ENCODE data around the gene ZFP92.
A peak's percentile ranks its signal among the peaks of the same experiment; 100 is the strongest.
"Not testable (repeated sequence)": the region's sequence is repeated elsewhere in the genome, so short reads cannot be mapped to it uniquely, and the experiment has no call there.

ZFP92 gene

DNA sequence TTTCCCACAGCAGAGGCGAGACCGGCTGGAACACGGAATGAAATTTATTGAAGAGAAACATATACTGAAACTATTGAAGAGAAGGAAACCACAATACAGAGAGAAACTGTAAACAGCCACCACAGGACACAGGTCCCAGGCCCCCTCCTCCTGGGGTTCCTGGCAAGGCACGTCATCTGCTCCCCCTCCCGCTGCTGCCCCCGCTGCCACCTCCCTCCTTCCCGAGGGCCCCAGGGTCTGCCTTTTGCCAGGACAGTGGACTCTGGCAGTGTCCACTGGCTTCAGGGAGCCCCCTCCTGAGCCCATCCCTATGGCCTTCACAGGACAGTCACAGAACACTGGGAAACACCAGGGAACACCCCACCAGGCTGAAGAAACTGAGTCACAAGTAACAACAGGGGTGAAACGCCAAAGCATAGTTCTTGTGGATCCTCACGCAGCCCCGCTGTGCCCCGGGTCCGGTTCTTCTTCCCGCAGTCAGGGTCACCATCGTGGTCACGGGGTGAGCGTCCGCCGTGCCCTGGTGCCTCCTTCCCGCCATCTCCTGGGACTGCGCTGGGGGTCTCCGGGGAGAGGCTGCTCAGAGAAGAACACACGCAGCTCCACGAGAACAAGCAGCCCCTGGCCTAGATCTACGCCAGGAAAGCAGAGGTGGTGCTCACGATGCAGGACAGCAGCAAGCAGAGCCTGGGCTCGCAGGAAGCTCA lies 15.5 kb upstream of the ZFP92 start:
- FAIRE-seq (no peak), DNase-seq (ENCODE audit: insufficient read length, low spot score) (no peak)
- no peak for TF ChIP-seq POLR2A (IDR thresholded peaks at IDR 0.05; ENCODE audit: low read depth, low read length)

GRCh38 chrX:153396320-153397195 lies 14.7 kb upstream of the ZFP92 start:
- FAIRE-seq (no peak), DNase-seq (ENCODE audit: insufficient read length, low spot score) (no peak)
- no peak for TF ChIP-seq POLR2A (IDR thresholded peaks at IDR 0.05; ENCODE audit: low read depth, low read length)

GRCh38 chrX:153397256-153397960 lies 13.9 kb upstream of the ZFP92 start:
- no peak for TF ChIP-seq POLR2A (IDR thresholded peaks at IDR 0.05; ENCODE audit: low read depth, low read length)
- no peak for FAIRE-seq
- no peak for DNase-seq (ENCODE audit: insufficient read length, low spot score)

DNA sequence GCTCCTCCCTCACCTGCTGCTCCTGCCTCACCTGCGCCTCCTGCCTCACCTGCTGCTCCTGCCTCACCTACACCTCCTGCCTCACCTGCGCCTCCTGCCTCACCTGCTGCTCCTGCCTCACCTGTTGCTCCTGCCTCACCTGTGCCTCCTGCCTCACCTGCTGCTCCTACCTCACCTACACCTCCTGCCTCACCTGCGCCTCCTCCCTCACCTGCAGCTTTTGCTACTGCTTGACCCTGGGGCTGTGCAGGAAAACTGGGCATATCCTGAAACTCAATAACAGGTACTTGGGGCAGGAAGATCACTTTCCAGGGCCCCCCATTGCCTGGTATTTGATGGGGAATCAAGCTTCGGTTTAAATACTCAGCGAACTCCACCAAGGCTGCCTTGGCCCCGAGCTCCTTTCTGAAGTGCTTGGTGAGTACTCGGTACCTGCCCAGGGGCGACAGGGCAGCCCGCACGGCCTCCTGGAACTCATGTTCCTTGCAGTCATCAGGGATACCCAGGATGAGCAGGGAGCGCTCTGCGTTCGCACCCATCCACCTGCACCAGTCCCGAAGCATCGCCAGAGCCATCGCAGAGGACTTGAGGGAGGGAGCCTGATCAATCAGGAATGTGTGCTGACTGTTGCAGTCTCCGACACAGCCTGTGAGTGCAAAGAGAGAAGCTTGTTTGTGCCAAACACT lies 12.9 kb upstream of the ZFP92 start:
- FAIRE-seq (no peak), DNase-seq (ENCODE audit: insufficient read length, low spot score) (no peak)
- TF ChIP-seq POLR2A (IDR thresholded peaks at IDR 0.05; ENCODE audit: low read depth, low read length): no peak

DNA sequence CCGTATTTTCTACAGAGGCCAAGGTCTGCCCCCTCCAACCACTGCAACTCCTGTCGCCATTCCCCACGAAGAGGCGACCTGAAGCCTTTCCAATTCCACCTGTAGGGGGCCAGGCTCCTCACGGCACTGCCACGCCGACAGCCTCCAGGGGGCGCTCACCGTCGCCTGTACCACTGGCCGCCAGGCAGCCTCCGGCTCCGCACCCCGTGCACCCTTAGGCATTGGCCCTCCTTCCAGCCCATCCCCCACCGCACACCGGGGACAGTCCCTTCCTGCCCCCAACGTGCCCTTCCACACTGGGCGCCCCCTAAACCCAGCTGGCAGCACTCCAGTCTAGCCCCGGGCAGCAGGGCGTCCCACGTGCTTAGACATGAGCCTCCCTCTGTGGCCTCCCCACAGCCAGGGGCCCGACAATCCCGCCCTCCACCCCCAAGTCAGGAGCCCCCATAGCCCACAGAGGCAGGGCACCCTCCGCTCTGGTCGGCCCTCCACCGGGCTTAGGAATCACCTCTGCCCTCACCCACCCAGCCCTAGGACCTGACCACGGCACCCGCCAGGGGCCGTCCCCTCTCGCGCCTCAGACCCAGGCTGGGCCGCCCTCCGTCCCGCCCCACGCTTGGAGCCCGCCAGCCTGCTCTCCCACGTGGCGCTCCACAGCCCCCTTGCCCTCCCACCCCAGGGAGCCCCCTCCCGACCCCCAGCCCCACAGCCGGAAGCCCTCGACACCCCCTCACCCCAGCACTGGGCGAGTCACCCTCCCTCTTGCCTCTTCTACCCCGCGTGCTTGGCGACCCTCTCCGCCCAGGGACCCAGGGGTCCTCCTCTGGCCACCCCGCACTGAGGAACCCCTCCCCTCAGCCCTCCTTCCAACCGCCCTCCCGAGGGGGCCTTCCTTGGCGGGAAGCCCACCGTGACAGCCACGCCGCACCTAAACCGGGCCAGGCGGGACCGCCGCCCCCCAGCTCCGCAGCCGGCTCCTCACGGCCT lies 10.8 kb upstream of the ZFP92 start:
- no peak for TF ChIP-seq POLR2A (IDR thresholded peaks at IDR 0.05; ENCODE audit: low read depth, low read length)
- DNase-seq (ENCODE audit: insufficient read length, low spot score) (peak; percentile 82), FAIRE-seq (no peak)

GRCh38 chrX:153401133-153401764 lies 10.0 kb upstream of the ZFP92 start, which contains the start of gene PNMA6E:
Gene PNMA6E (minus strand): TSS chrX:153401350. CDS start chrX:153398849, 2,501 bp downstream.
- no peak for FAIRE-seq
- no peak for DNase-seq (ENCODE audit: insufficient read length, low spot score)
- no peak for TF ChIP-seq POLR2A (IDR thresholded peaks at IDR 0.05; ENCODE audit: low read depth, low read length)

- FAIRE-seq; DNase-seq (ENCODE audit: insufficient read length, low spot score): not testable (repeated sequence)
Observed at GRCh38 chrX:153404333-153404732, 6.9 kb upstream of the ZFP92 start.

DNA sequence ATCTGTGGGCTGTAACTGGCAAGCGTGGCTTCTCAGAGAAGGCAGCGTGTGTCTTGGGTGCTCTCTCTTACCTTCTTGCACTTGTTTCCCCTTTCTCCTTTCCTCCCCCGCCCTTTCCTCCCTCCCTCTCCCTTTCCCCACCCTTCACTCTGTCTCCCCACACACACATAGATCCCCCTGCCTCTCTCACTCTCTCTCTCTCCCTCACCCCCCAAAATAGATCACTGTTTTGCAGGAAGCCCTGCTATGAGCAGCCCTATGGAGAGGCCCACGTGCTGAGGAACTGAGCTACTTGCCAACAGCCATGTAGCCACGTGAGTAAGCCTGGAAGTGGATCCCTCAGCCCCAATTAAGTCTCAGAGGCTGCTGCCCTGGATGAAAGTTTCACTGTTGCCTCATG lies 5.8 kb upstream of the ZFP92 start:
- FAIRE-seq: no peak
- DNase-seq (ENCODE audit: insufficient read length, low spot score): no peak
- no peak for TF ChIP-seq POLR2A (IDR thresholded peaks at IDR 0.05; ENCODE audit: low read depth, low read length)

DNA sequence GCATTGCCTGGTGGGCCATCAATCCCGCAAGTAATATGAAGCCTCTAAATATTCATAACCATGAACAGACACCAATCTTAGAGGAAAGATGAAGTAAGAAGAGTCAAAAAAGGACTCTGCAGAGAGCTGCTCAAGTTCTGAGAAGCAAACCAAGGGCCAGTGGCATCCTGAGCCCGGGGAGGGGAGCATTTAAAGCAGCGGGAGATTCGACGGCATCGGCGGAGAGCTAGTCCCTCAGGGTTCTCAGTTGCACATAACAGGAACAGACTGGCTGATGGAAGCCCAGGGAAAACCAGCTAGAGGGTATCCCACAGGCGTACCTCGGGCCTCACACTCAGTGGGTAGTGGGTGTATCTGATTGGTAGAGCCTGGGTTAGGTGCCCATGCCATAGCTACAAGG lies 5.3 kb upstream of the ZFP92 start:
- FAIRE-seq (no peak), DNase-seq (ENCODE audit: insufficient read length, low spot score) (no peak)
- TF ChIP-seq POLR2A (IDR thresholded peaks at IDR 0.05; ENCODE audit: low read depth, low read length): no peak

- DNase-seq (ENCODE audit: insufficient read length, low spot score) (no peak), FAIRE-seq (no peak)
- TF ChIP-seq POLR2A (IDR thresholded peaks at IDR 0.05; ENCODE audit: low read depth, low read length): no peak
Observed at GRCh38 chrX:153406903-153407302, 4.4 kb upstream of the ZFP92 start.

DNA sequence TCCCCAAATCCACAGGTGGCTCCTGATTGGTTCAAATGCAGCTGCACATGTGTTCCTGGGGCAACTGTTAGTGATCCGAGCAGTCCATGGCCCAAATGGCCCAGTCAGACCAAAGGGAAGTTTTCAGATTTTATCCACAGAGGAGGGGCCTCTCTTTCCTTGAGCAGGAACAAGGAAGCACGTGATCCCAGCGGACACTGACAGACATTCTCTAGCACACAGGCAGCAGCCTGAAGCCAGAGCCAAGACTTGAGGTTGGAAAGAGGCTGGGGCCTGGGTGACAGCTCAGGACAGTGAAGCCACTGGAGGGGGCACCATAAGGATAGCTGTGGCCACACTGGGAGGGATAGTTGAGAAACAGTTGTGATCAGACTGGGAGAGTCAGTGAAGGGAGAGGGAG lies 3.5 kb upstream of the ZFP92 start:
- no peak for TF ChIP-seq POLR2A (IDR thresholded peaks at IDR 0.05; ENCODE audit: low read depth, low read length)
- DNase-seq (ENCODE audit: insufficient read length, low spot score) (no peak), FAIRE-seq (no peak)

DNA sequence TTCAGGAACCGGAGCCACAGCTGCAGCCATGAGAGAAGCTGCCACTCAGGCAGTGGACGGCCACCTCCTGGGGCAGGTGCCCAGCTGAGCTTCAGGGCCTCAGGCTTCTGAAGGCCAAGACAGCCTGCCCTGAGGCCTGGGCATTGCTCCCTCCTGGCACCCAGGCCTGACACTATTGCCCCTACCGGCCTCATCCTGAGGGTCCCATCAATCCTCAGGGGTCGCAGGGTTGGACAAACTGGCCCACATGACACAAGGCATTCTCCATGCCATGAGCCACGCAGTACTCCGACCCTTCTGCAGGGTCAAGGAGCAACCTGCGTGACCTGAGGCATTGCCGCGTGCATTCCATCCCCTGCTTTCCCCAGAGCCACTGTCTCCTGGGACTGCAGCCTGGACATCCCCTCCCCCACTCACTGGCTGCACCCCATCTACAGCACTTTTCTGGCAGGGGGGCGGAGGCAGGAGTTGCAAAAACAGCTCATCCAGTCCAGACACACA lies 3.0 kb upstream of the ZFP92 start:
- DNase-seq (ENCODE audit: insufficient read length, low spot score) (no peak), FAIRE-seq (no peak)
- no peak for TF ChIP-seq POLR2A (IDR thresholded peaks at IDR 0.05; ENCODE audit: low read depth, low read length)

Data from H54 (cell line).